HepG2 (cell line): ENCODE data around the gene HS6ST1. TPM values are rescaled to one million over a fixed set of nuclear protein-coding genes. Genes with fewer than 3 reads are reported as not detected.
A peak's percentile ranks its signal among the peaks of the same experiment; 100 is the strongest.

Experiments used
- ATAC-seq: fragments of 200-7000 bp; cut with Tn5 transposase; 3 replicates; pipeline ENCODE4 v1.9.1; 2020; ENCODE audit warnings: mild to moderate bottlenecking, moderate library complexity
- BruUV-seq: library from RNA; stranded (reverse); fragments of 400-500 nt; replicated peaks from 2 replicates; lab custom pipeline; 2021; lab: Mats Ljungman, UMichigan
- CTCF ChIA-PET: fragments of 300-600 bp; formaldehyde crosslinking; extraction: SDS; loops from one replicate; lab custom pipeline; 2021; ENCODE audit warnings: low total read pairs, inconsistent platforms, low intra/inter-chr PET ratio; lab: Yijun Ruan, JAX
- POLR2A ChIA-PET: fragments of 350-600 bp; sonication (Branson Sonifier 250); formaldehyde crosslinking; loops from one replicate; lab custom pipeline; 2020; ENCODE audit warnings: antibody characterized with exemption, inconsistent platforms; lab: Yijun Ruan, JAX
- DNase-seq: peaks from one replicate; pipeline ENCODE4 v3.0.0-alpha.2; 2015; ENCODE audit warnings: low spot score
- FAIRE-seq: peaks from 3 replicates; lab custom pipeline; 2011; peaks lifted over from hg19 to GRCh38; lab: Jason Lieb, UNC
- H2AFZ ChIP-seq: one replicate; pipeline ENCODE4 v1.6.1; 2011; ENCODE audit warnings: low read length, inconsistent platforms
- H3K27ac ChIP-seq: fragments of 300-600 bp; 3 replicates; pipeline ENCODE4 v1.8.0; 2011; ENCODE audit warnings: mixed run types, mild to moderate bottlenecking, mixed read lengths, low read length, inconsistent platforms; ENCODE audit not compliant: insufficient read depth; ENCODE audit errors: extremely low read length
- H3K27me3 ChIP-seq, 2 experiments: fragments of 200-600 bp in 1 of 2; 2 replicates in 1 of 2; 3 replicates in 1 of 2; pipeline versions ENCODE4 v1.6.0 to v1.8.0; 2011; ENCODE audit warnings: low read length in 2 of 2, mild to moderate bottlenecking in 2 of 2, moderate library complexity in 2 of 2, inconsistent platforms in 1 of 2; ENCODE audit not compliant: insufficient read depth in 2 of 2, control insufficient read depth in 1 of 2
- H3K36me3 ChIP-seq, 2 experiments: fragments of 200-600 bp in 1 of 2; replicated peaks in 1 of 2; 2 replicates in 1 of 2; 3 replicates in 1 of 2; pipeline versions ENCODE4 v1.5.1 to v1.8.0; 2011; ENCODE audit warnings: low read length in 2 of 2, inconsistent platforms in 1 of 2; ENCODE audit not compliant: insufficient read depth in 2 of 2, control insufficient read depth in 1 of 2
- H3K4me1 ChIP-seq: 2 replicates; pipeline ENCODE4 v1.5.1; 2012; ENCODE audit warnings: low read length, inconsistent platforms; ENCODE audit not compliant: insufficient read depth
- H3K4me2 ChIP-seq: 2 replicates; pipeline ENCODE4 v1.6.0; 2011; ENCODE audit warnings: low read depth, low read length, inconsistent platforms
- H3K4me3 ChIP-seq, 3 experiments: fragments of 200-600 bp in 1 of 3; sonication (generic), shearing (Covaris generic) in 1 of 3; replicated peaks in 1 of 3; 2 replicates each; pipeline ENCODE4 v1.5.1; 2011 to 2016; ENCODE audit warnings: low read length in 3 of 3, inconsistent platforms in 2 of 3, low read depth in 2 of 3, mild to moderate bottlenecking in 2 of 3, control low read depth in 1 of 3, mixed read lengths in 1 of 3; ENCODE audit not compliant: insufficient read depth in 1 of 3
- H3K79me2 ChIP-seq: one replicate; pipeline ENCODE4 v1.6.1; 2011; ENCODE audit warnings: low read length, inconsistent platforms; ENCODE audit not compliant: insufficient read depth
- H3K9ac ChIP-seq: 2 replicates; pipeline ENCODE4 v1.6.0; 2011; ENCODE audit warnings: mild to moderate bottlenecking, low read depth, low read length, inconsistent platforms; ENCODE audit not compliant: insufficient read depth
- H3K9me3 ChIP-seq: 2 replicates; pipeline ENCODE4 v1.5.1; 2012; ENCODE audit warnings: mild to moderate bottlenecking, low read length
- H4K20me1 ChIP-seq: 2 replicates; pipeline ENCODE4 v1.6.0; 2011; ENCODE audit warnings: inconsistent platforms, mild to moderate bottlenecking, low read length, moderate library complexity; ENCODE audit not compliant: insufficient read depth
- AGO2 ChIP-seq: fragments of 200-400 bp; formaldehyde crosslinking; optimal IDR thresholded peaks from 2 replicates; pipeline ENCODE3; 2017; ENCODE audit warnings: mild to moderate bottlenecking, low read depth, low read length, moderate library complexity
- RBM22 ChIP-seq: fragments of 200-400 bp; formaldehyde crosslinking; optimal IDR thresholded peaks from 2 replicates; pipeline ENCODE3; 2017; ENCODE audit warnings: mild to moderate bottlenecking, low read length, moderate library complexity
- TAF15 ChIP-seq: fragments of 200-400 bp; formaldehyde crosslinking; IDR thresholded peaks from one replicate; pipeline ENCODE4 v1.6.1; 2018; ENCODE audit warnings: mild to moderate bottlenecking, low read depth, low read length; ENCODE audit not compliant: poor library complexity, severe bottlenecking
- ZNF746 ChIP-seq: sonication (generic); formaldehyde crosslinking; IDR thresholded peaks from 2 replicates; pipeline ENCODE4 v1.8.0; 2022; ENCODE audit warnings: mild to moderate bottlenecking, missing genetic modification reagents
- WGBS: methylation state at CpG from one replicate; pipeline ENCODE4 v1.1.6; 2017; ENCODE audit warnings: low lambda C conversion rate; 5-methylcytosine and 5-hydroxymethylcytosine counted together
- in situ Hi-C: cut with HindIII; loops from 2 replicates; pipeline ENCODE4 v1.10.0; 2017; ENCODE audit warnings: low pct_unique_long_range_greater_than_20kb; ENCODE audit not compliant: extremely low pct_ligation_motif_present
- intact Hi-C: fragments of 100-400 bp; cut with micrococcal nuclease; formaldehyde crosslinking; loops from one replicate; pipeline ENCODE4 v1.10.0; 2022; ENCODE audit not compliant: unreplicated experiment
- polyA plus RNA-seq, 8 experiments: library from polyadenylated mRNA; depleted of rRNA in 3 of 8; stranded (reverse) in 7 of 8; unstranded in 1 of 8; fragments of >200 nt; fragmentation: Illumina TruSeq in 4 of 8; extraction: Trizol in 4 of 8; gene quantifications; 2 replicates each; pipeline versions ENCODE4 v1.2.1 to v1.2.3, GENCODE V29; 2011 to 2016; ENCODE audit warnings: low read depth in 4 of 8, missing spikeins in 1 of 8, mixed read lengths in 1 of 8; ENCODE audit not compliant: insufficient read depth in 1 of 8
- total RNA-seq, 5 experiments: library from RNA; depleted of rRNA; stranded (reverse); fragments of >200 nt; fragmentation: Illumina TruSeq; extraction: Trizol; gene quantifications; 2 replicates each; pipeline ENCODE4 v1.2.3, GENCODE V29; 2016; ENCODE audit warnings: low read depth in 1 of 5
- TF ChIP-seq, protein P1 (sequence below): sonication (generic); formaldehyde crosslinking; IDR thresholded peaks from 2 replicates; pipeline ENCODE4 v1.4.0; 2020; ENCODE audit warnings: missing genetic modification reagents

The HS6ST1 gene
- total and polyA plus RNA-seq, 2 of the 13 experiments (the other 11 are each of a cell fraction or from before 2014, with no cell fraction given): 34.5 to 84.6 TPM

DNA sequence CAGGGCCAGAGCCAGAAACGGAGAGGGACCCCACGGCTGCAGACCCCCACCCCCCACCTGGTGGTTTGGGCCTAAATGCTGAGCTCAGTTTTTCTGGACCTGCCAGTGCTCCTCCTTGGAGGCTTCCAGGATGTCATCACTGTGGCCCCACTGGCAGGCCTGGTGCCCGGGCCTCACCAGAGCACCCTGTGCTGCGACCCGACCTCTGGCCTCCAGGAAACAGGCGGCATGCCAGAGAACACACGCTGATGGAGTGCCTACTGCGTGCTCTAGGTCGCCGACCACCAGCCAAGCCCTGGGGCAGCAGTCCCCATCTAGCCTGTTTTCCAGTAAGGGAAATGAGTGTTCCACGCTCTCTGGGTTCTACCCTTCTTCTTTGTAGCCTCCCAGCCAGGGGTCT lies 33.8 kb downstream of the HS6ST1 start:
- peak; percentile 5 for TF ChIP-seq RBM22
- TF ChIP-seq, protein P1, sequence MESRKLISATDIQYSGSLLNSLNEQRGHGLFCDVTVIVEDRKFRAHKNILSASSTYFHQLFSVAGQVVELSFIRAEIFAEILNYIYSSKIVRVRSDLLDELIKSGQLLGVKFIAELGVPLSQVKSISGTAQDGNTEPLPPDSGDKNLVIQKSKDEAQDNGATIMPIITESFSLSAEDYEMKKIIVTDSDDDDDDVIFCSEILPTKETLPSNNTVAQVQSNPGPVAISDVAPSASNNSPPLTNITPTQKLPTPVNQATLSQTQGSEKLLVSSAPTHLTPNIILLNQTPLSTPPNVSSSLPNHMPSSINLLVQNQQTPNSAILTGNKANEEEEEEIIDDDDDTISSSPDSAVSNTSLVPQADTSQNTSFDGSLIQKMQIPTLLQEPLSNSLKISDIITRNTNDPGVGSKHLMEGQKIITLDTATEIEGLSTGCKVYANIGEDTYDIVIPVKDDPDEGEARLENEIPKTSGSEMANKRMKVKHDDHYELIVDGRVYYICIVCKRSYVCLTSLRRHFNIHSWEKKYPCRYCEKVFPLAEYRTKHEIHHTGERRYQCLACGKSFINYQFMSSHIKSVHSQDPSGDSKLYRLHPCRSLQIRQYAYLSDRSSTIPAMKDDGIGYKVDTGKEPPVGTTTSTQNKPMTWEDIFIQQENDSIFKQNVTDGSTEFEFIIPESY: no peak
- Histone ChIP-seq H4K20me1 (peaks cover 73% of the 10 kb centered on the region; the same call in 1 of the 2 replicates), H3K9me3 (no peaks in the 10 kb centered on the region), H3K27me3 (no peaks in the 10 kb centered on the region), H3K4me1 (peaks cover 6% of the 10 kb centered on the region; the same call in 1 of the 2 replicates), H3K79me2 (peaks cover 81% of the 10 kb centered on the region), H2AFZ (no peak overlapping the region), H3K36me3 (peaks cover 48 to 87% of the 10 kb centered on the region in 2 experiments), H3K4me3 (no peak overlapping the region), H3K9ac (no peak overlapping the region), H3K27ac (no peak overlapping the region), H3K4me2 (no peak overlapping the region)
- intact Hi-C loops: no loop called here
- CTCF ChIA-PET: no interaction called here
- in situ Hi-C loops: no loop called here
- FAIRE-seq (no peak), DNase-seq (no peak), ATAC-seq (no peak)
- BruUV-seq: no TSS peak
- POLR2A ChIA-PET: no interaction called here
- WGBS: 92% methylated on average over 10 of the region's 11 CpGs

DNA sequence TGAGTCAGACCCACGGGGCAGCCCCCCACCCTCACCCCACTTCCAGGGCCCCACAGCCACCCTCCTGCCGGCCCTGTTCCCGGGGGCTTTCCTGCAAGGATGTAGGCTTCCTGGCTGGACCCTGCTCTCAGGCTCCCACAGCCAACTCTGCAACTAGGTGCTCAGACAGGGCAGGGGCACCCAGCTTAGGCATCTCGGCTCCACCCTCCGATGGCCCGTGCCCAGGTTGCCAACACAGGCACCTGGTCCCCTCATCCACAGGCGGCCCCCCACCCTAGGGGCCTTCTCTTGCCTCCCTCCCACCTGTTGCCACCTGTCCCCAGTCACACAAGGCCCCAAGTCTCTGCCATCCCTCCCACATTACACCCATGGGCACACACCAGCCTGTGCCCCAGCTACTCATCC lies 34.6 kb downstream of the HS6ST1 start:
- H3K79me2 ChIP-seq: peaks cover 79% of the 10 kb centered on the region
- peaks cover 72% of the 10 kb centered on the region; the same call in 1 of the 2 replicates for H4K20me1 ChIP-seq
- peaks cover 48 to 85% of the 10 kb centered on the region in 2 experiments for H3K36me3 ChIP-seq
- TF ChIP-seq TAF15 (peak; percentile 57), AGO2 (peak; percentile 59), ZNF746 (CRISPR knock-in tag) (no peak)
- ATAC-seq (no peak), DNase-seq (no peak), FAIRE-seq (no peak)
- WGBS: 95% methylated on average over 7 of the region's 7 CpGs
- no TSS peak for BruUV-seq
- H3K27me3 ChIP-seq: no peaks in the 10 kb centered on the region
- ChIA-PET POLR2A (no interaction called here), CTCF (no interaction called here)
- H3K4me2 ChIP-seq: no peak overlapping the region
- no peak overlapping the region for H3K27ac ChIP-seq
- H2AFZ ChIP-seq: no peak overlapping the region
- in situ Hi-C loops (no loop called here), intact Hi-C loops (no loop called here)
- peaks cover 11% of the 10 kb centered on the region; the same call in 1 of the 2 replicates for H3K4me1 ChIP-seq
- no peak overlapping the region for H3K4me3 ChIP-seq
- no peaks in the 10 kb centered on the region for H3K9me3 ChIP-seq
- no peak overlapping the region for H3K9ac ChIP-seq
